GM18526 (cell line): ENCODE results near the gene ESAM.

Experiments used
- POLR2A ChIP-seq: IDR thresholded peaks from 3 replicates; pipeline ENCODE4 v1.6.1; 2011; ENCODE audit not compliant: insufficient read length; ENCODE audit errors: extremely low read depth

ESAM gene

GRCh38 chr11:124747406-124748099, 14.5 kb downstream of the ESAM start:
- no peak for TF ChIP-seq POLR2A

GRCh38 chr11:124746621-124747243, 15.4 kb downstream of the ESAM start:
- TF ChIP-seq POLR2A: peak; percentile 65

GRCh38 chr11:124745835-124746620, 16.1 kb downstream of the ESAM start:
- TF ChIP-seq POLR2A: no peak

GRCh38 chr11:124745270-124745834, 16.7 kb downstream of the ESAM start:
- TF ChIP-seq POLR2A: no peak

- TF ChIP-seq POLR2A: no peak
Observed at GRCh38 chr11:124743050-124743449, 19.0 kb downstream of the ESAM start.

- TF ChIP-seq POLR2A: no peak
Observed at GRCh38 chr11:124742555-124742954, 19.5 kb downstream of the ESAM start.

GRCh38 chr11:124740277-124740882, 21.7 kb downstream of the ESAM start:
- TF ChIP-seq POLR2A: no peak

- TF ChIP-seq POLR2A: no peak
Observed at GRCh38 chr11:124739479-124740276, 22.4 kb downstream of the ESAM start, which contains the start of gene NRGN. Gene NRGN (plus strand): TSS chr11:124739942. CDS start chr11:124740085, 143 bp downstream.

GRCh38 chr11:124738713-124739478, 23.2 kb downstream of the ESAM start:
- no peak for TF ChIP-seq POLR2A

- TF ChIP-seq POLR2A: no peak
Observed at GRCh38 chr11:124737638-124738305, 24.3 kb downstream of the ESAM start.

- TF ChIP-seq POLR2A: no peak
Observed at GRCh38 chr11:124736736-124737135, 25.4 kb downstream of the ESAM start.

- TF ChIP-seq POLR2A: no peak
Observed at GRCh38 chr11:124732230-124732629, 29.9 kb downstream of the ESAM start.

- TF ChIP-seq POLR2A: no peak
Observed at GRCh38 chr11:124729571-124729970, 32.5 kb downstream of the ESAM start.

- no peak for TF ChIP-seq POLR2A
Observed at GRCh38 chr11:124728134-124728533, 34.0 kb downstream of the ESAM start.

- no peak for TF ChIP-seq POLR2A
Observed at GRCh38 chr11:124727474-124727873, 34.6 kb downstream of the ESAM start.
